Activated B cell treated with CpG ODN at 0.5 μM for 24 hours (primary cell): ENCODE data around the gene GEMIN5. TPM values are rescaled to one million over a fixed set of nuclear protein-coding genes. Genes with fewer than 3 reads are reported as not detected.

ENCODE experiments used
- ATAC-seq: fragments of 200-7000 bp; cut with Tn5 transposase; one replicate; pipeline ENCODE4 v1.10.0; 2021; ENCODE audit warnings: low read depth, mild to moderate bottlenecking, moderate library complexity
- CTCF ChIA-PET: fragments of 350-600 bp; sonication (Branson Sonifier 250); formaldehyde crosslinking; loops from one replicate; lab custom pipeline; 2021; ENCODE audit warnings: antibody characterized with exemption; lab: Charles Lee
- POLR2A ChIA-PET: fragments of 350-600 bp; sonication (Branson Sonifier 250); formaldehyde crosslinking; loops from one replicate; lab custom pipeline; 2021; ENCODE audit warnings: antibody characterized with exemption; lab: Charles Lee
- DNase-seq: peaks from one replicate; pipeline ENCODE4 v3.0.0; 2022
- H3K27ac Mint-ChIP-seq: one replicate; pipeline ENCODE4 v1.8.0; 2020; ENCODE audit warnings: mixed read lengths
- H3K27me3 Mint-ChIP-seq: one replicate; pipeline ENCODE4 v1.8.0; 2021; ENCODE audit warnings: mixed read lengths
- H3K36me3 Mint-ChIP-seq: one replicate; pipeline ENCODE4 v1.8.0; 2021; ENCODE audit warnings: low read depth, mixed read lengths
- H3K4me1 Mint-ChIP-seq: one replicate; pipeline ENCODE4 v1.8.0; 2021; ENCODE audit warnings: mixed read lengths
- H3K4me3 Mint-ChIP-seq: one replicate; pipeline ENCODE4 v1.8.0; 2020; ENCODE audit warnings: mild to moderate bottlenecking, mixed read lengths
- H3K9me3 Mint-ChIP-seq: one replicate; pipeline ENCODE4 v1.8.0; 2020; ENCODE audit warnings: mixed read lengths
- intact Hi-C: fragments of 100-400 bp; cut with micrococcal nuclease; formaldehyde crosslinking; loops from one replicate; pipeline ENCODE4 v1.15.1; 2024
- total RNA-seq: library from RNA; stranded (reverse); gene quantifications from 2 replicates; pipeline ENCODE4 v1.2.3, GENCODE V29; 2022
- TF ChIP-seq, protein P1 (sequence below): fragments of 200-600 bp; IDR thresholded peaks from one replicate; pipeline ENCODE4 v1.8.0; 2022; ENCODE audit warnings: antibody characterized with exemption, mild to moderate bottlenecking

The GEMIN5 gene
- total RNA-seq, 1 donor from 2014 or later: 23.2 TPM

GRCh38 chr5:154873791-154874331, 64.2 kb downstream of the GEMIN5 start:
- Mint-ChIP-seq H3K27me3 (no peaks in the 10 kb centered on the region), H3K27ac (no peak overlapping the region), H3K4me1 (no peaks in the 10 kb centered on the region), H3K36me3 (peaks cover 68% of the 10 kb centered on the region), H3K9me3 (peaks cover 1% of the 10 kb centered on the region), H3K4me3 (no peak overlapping the region)
- ChIA-PET CTCF (no interaction called here), POLR2A (no interaction called here)
- ATAC-seq: no peak
- intact Hi-C loops: no loop called here
- TF ChIP-seq, protein P1, sequence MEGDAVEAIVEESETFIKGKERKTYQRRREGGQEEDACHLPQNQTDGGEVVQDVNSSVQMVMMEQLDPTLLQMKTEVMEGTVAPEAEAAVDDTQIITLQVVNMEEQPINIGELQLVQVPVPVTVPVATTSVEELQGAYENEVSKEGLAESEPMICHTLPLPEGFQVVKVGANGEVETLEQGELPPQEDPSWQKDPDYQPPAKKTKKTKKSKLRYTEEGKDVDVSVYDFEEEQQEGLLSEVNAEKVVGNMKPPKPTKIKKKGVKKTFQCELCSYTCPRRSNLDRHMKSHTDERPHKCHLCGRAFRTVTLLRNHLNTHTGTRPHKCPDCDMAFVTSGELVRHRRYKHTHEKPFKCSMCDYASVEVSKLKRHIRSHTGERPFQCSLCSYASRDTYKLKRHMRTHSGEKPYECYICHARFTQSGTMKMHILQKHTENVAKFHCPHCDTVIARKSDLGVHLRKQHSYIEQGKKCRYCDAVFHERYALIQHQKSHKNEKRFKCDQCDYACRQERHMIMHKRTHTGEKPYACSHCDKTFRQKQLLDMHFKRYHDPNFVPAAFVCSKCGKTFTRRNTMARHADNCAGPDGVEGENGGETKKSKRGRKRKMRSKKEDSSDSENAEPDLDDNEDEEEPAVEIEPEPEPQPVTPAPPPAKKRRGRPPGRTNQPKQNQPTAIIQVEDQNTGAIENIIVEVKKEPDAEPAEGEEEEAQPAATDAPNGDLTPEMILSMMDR: no peak
- no peak for DNase-seq

GRCh38 chr5:154871734-154872133, 66.3 kb downstream of the GEMIN5 start:
- H3K4me1 Mint-ChIP-seq: no peaks in the 10 kb centered on the region
- intact Hi-C loops: no loop called here
- H3K36me3 Mint-ChIP-seq: peaks cover 69% of the 10 kb centered on the region
- DNase-seq: no peak
- H3K4me3 Mint-ChIP-seq: no peak overlapping the region
- H3K27ac Mint-ChIP-seq: no peak overlapping the region
- CTCF ChIA-PET: no interaction called here
- POLR2A ChIA-PET: no interaction called here
- no peaks in the 10 kb centered on the region for H3K9me3 Mint-ChIP-seq
- TF ChIP-seq, protein P1: no peak
- H3K27me3 Mint-ChIP-seq: no peaks in the 10 kb centered on the region
- no peak for ATAC-seq

GRCh38 chr5:154868702-154869101, 69.3 kb downstream of the GEMIN5 start:
- DNase-seq (no peak), ATAC-seq (no peak)
- Mint-ChIP-seq H3K4me3 (no peak overlapping the region), H3K9me3 (no peaks in the 10 kb centered on the region), H3K27me3 (no peaks in the 10 kb centered on the region), H3K4me1 (peaks cover 18% of the 10 kb centered on the region), H3K27ac (no peak overlapping the region), H3K36me3 (peaks cover 67% of the 10 kb centered on the region)
- intact Hi-C loops: no loop called here
- ChIA-PET POLR2A (interaction anchor here (0.6 to 1.3 kb wide), 2 partner anchors 10 to 630 kb away, joined by 3 to 4 read pairs; partner anchors contain the start of gene CNOT8), CTCF (no interaction called here)
- TF ChIP-seq, protein P1: no peak

- Mint-ChIP-seq H3K27me3 (no peaks in the 10 kb centered on the region), H3K27ac (no peak overlapping the region), H3K36me3 (peaks cover 62% of the 10 kb centered on the region), H3K4me3 (no peak overlapping the region), H3K4me1 (peaks cover 35% of the 10 kb centered on the region), H3K9me3 (no peaks in the 10 kb centered on the region)
- intact Hi-C loops: no loop called here
- ChIA-PET POLR2A (no interaction called here), CTCF (no interaction called here)
- DNase-seq (no peak), ATAC-seq (no peak)
- TF ChIP-seq, protein P1: no peak
Observed at GRCh38 chr5:154866841-154867240, 71.2 kb downstream of the GEMIN5 start.

- H3K27me3 Mint-ChIP-seq: no peaks in the 10 kb centered on the region
- no peak overlapping the region for H3K4me3 Mint-ChIP-seq
- no peaks in the 10 kb centered on the region for H3K9me3 Mint-ChIP-seq
- ATAC-seq (no peak), DNase-seq (no peak)
- TF ChIP-seq, protein P1: no peak
- ChIA-PET CTCF (no interaction called here), POLR2A (no interaction called here)
- no peak overlapping the region for H3K27ac Mint-ChIP-seq
- intact Hi-C loops: no loop called here
- peaks cover 47% of the 10 kb centered on the region for H3K4me1 Mint-ChIP-seq
- H3K36me3 Mint-ChIP-seq: peaks cover 56% of the 10 kb centered on the region
Observed at GRCh38 chr5:154865466-154866184, 72.4 kb downstream of the GEMIN5 start.
